K562 (cell line): ENCODE data around the gene HPX. TPM values are rescaled to one million over a fixed set of nuclear protein-coding genes. Genes with fewer than 3 reads are reported as not detected.

Experiments
- ATAC-seq: fragments of 200-7000 bp; cut with Tn5 transposase; 3 replicates; pipeline ENCODE4 v1.9.1; 2020; ENCODE audit warnings: moderate library complexity
- BruUV-seq: library from RNA; stranded (reverse); fragments of 400-500 nt; replicated peaks from 2 replicates; lab custom pipeline; 2021; lab: Mats Ljungman, UMichigan
- CTCF ChIA-PET: fragments of 300-600 bp; formaldehyde crosslinking; extraction: SDS; loops from one replicate; lab custom pipeline; 2021; ENCODE audit warnings: low intra/inter-chr PET ratio; lab: Yijun Ruan, JAX
- POLR2A ChIA-PET: fragments of 300-600, 350-650 bp; sonication (Branson Sonifier 250); formaldehyde crosslinking; extraction: SDS; loops from one replicate; lab custom pipeline; 2021; ENCODE audit warnings: antibody characterized with exemption, inconsistent platforms; lab: Yijun Ruan, JAX
- DNase-seq, 4 experiments: peaks; one replicate each; pipeline versions ENCODE4 v3.0.0 to v3.0.0-alpha.2; 2011 to 2018; ENCODE audit warnings: low spot score in 3 of 4, mixed read lengths in 3 of 4; ENCODE audit errors: extremely low read depth in 1 of 4
- FAIRE-seq: peaks from 2 replicates; lab custom pipeline; 2011; peaks lifted over from hg19 to GRCh38; lab: Jason Lieb, UNC
- H2AFZ ChIP-seq: 2 replicates; pipeline ENCODE4 v1.6.0; 2011; ENCODE audit warnings: low read depth, low read length, control low read depth, inconsistent platforms
- H3K27ac ChIP-seq: fragments of 200-600 bp; 3 replicates; pipeline ENCODE4 v1.8.0; 2011; ENCODE audit warnings: low read depth, mild to moderate bottlenecking, control low read depth, inconsistent platforms, low read length, moderate library complexity, mixed read lengths; ENCODE audit errors: extremely low read depth
- H3K27me3 ChIP-seq, 2 experiments: fragments of 300-600 bp in 1 of 2; 2 replicates in 1 of 2; 3 replicates in 1 of 2; pipeline versions ENCODE4 v1.6.0 to v1.8.0; 2011; ENCODE audit warnings: inconsistent platforms in 2 of 2, low read length in 2 of 2, mild to moderate bottlenecking in 1 of 2, mixed read lengths in 1 of 2, moderate library complexity in 1 of 2; ENCODE audit not compliant: control insufficient read depth in 2 of 2, insufficient read depth in 2 of 2
- H3K36me3 ChIP-seq: fragments of 300-600 bp; 3 replicates; pipeline ENCODE4 v1.8.0; 2011; ENCODE audit warnings: mild to moderate bottlenecking, low read length, inconsistent platforms; ENCODE audit not compliant: control insufficient read depth, insufficient read depth
- H3K4me1 ChIP-seq, 2 experiments: fragments of 200-600 bp in 1 of 2; replicated peaks in 1 of 2; 2 replicates in 1 of 2; 3 replicates in 1 of 2; pipeline versions ENCODE4 v1.5.1 to v1.8.0; 2011; ENCODE audit warnings: inconsistent platforms in 2 of 2, low read length in 2 of 2, mild to moderate bottlenecking in 1 of 2, mixed read lengths in 1 of 2, moderate library complexity in 1 of 2; ENCODE audit not compliant: control insufficient read depth in 2 of 2, insufficient read depth in 2 of 2
- H3K4me2 ChIP-seq: 2 replicates; pipeline ENCODE4 v1.6.1; 2011; ENCODE audit warnings: low read length, control low read depth, inconsistent platforms, mixed read lengths; ENCODE audit not compliant: insufficient read depth
- H3K4me3 ChIP-seq: fragments of 200-600 bp; sonication (generic), shearing (Covaris generic); 2 replicates; pipeline ENCODE4 v1.5.1; 2016; ENCODE audit warnings: control low read depth, inconsistent platforms
- H3K79me2 ChIP-seq: fragments of 200-600 bp; 3 replicates; pipeline ENCODE4 v1.8.0; 2011; ENCODE audit warnings: low read length, inconsistent platforms; ENCODE audit not compliant: control insufficient read depth, insufficient read depth
- H3K9ac ChIP-seq, 2 experiments: 2 replicates each; pipeline versions ENCODE4 v1.6.0 to v1.6.1; 2011; ENCODE audit warnings: low read depth in 2 of 2, low read length in 2 of 2, control low read depth in 1 of 2, inconsistent platforms in 1 of 2, mild to moderate bottlenecking in 1 of 2, mixed read lengths in 1 of 2; ENCODE audit not compliant: insufficient read depth in 1 of 2
- H3K9me1 ChIP-seq: one replicate; pipeline ENCODE4 v1.6.0; 2011; ENCODE audit warnings: inconsistent platforms, mild to moderate bottlenecking, low read length, moderate library complexity; ENCODE audit not compliant: control insufficient read depth, insufficient read depth
- H3K9me3 ChIP-seq: replicated peaks from 2 replicates; pipeline ENCODE4 v1.5.1; 2011; ENCODE audit warnings: low read depth, low read length, inconsistent platforms; ENCODE audit not compliant: control insufficient read depth, insufficient read depth
- H4K20me1 ChIP-seq: replicated peaks from 2 replicates; pipeline ENCODE4 v1.6.1; 2011; ENCODE audit warnings: low read length, inconsistent platforms, mixed read lengths; ENCODE audit not compliant: control insufficient read depth, insufficient read depth
- DEAF1 ChIP-seq: fragments of 450-650 bp; formaldehyde crosslinking; IDR thresholded peaks from 2 replicates; pipeline ENCODE4 v1.4.0; 2020; ENCODE audit warnings: mild to moderate bottlenecking, moderate library complexity
- ILK ChIP-seq: fragments of 450-650 bp; IDR thresholded peaks from 2 replicates; pipeline ENCODE4 v1.6.1; 2016; ENCODE audit warnings: missing genetic modification characterization, low read depth, mild to moderate bottlenecking, missing compliant biosample characterization, moderate library complexity, borderline replicate concordance
- IRF9 ChIP-seq: fragments of 450-650 bp; IDR thresholded peaks from 2 replicates; pipeline ENCODE4 v1.6.1; 2016; ENCODE audit warnings: missing biosample characterization, missing genetic modification characterization
- MCM2 ChIP-seq: fragments of 450-650 bp; IDR thresholded peaks from 2 replicates; pipeline ENCODE4 v1.6.1; 2017; ENCODE audit warnings: low read depth, mild to moderate bottlenecking
- NELFE ChIP-seq: IDR thresholded peaks from 2 replicates; pipeline ENCODE4 v1.6.1; 2011; ENCODE audit warnings: mild to moderate bottlenecking; ENCODE audit not compliant: insufficient read depth, insufficient read length
- NEUROD1 ChIP-seq: fragments of 150-350 bp; IDR thresholded peaks from 2 replicates; pipeline ENCODE4 v1.6.1; 2014; ENCODE audit warnings: borderline replicate concordance, low read length, low read depth; ENCODE audit not compliant: partially characterized antibody
- RBM22 ChIP-seq: fragments of 200-400 bp; formaldehyde crosslinking; IDR thresholded peaks from 2 replicates; pipeline ENCODE4 v1.6.1; 2018; ENCODE audit warnings: low read length, low read depth; ENCODE audit not compliant: poor library complexity, severe bottlenecking
- ZNF184 ChIP-seq: sonication (generic); formaldehyde crosslinking; IDR thresholded peaks from 2 replicates; pipeline ENCODE4 v1.5.0; 2020; ENCODE audit warnings: missing genetic modification reagents
- ZNF212 ChIP-seq: fragments of 450-650 bp; formaldehyde crosslinking; IDR thresholded peaks from 2 replicates; pipeline ENCODE4 v1.4.0; 2020; ENCODE audit warnings: mild to moderate bottlenecking
- ZNF395 ChIP-seq: fragments of 200-800 bp; sonication (Bioruptor generic); IDR thresholded peaks from 2 replicates; pipeline ENCODE4 v1.6.1; 2017; ENCODE audit warnings: missing genetic modification characterization, missing compliant biosample characterization
- ZNF398 ChIP-seq: fragments of 250-450 bp; sonication (Bioruptor Pico); IDR thresholded peaks from 2 replicates; pipeline ENCODE4 v1.8.0; 2021; ENCODE audit warnings: moderate library complexity, mild to moderate bottlenecking, inconsistent platforms
- WGBS: fragments of 100-300 bp; shearing (Covaris generic); methylation state at CpG from one replicate; pipeline ENCODE4 v1.1.6; 2016; ENCODE audit warnings: low coverage, mixed read lengths; ENCODE audit not compliant: insufficient coverage; ENCODE audit errors: missing lambda C conversion rate; 5-methylcytosine and 5-hydroxymethylcytosine counted together
- in situ Hi-C: fragments of 300-500 bp; cut with MboI; formaldehyde crosslinking; loops from 4 replicates; pipeline ENCODE4 v1.15.0; 2018; ENCODE audit warnings: inconsistent platforms, mixed read lengths
- intact Hi-C: fragments of 100-400 bp; cut with micrococcal nuclease; formaldehyde crosslinking; loops from 2 replicates; pipeline ENCODE4 v1.14.2; 2022
- polyA plus RNA-seq, 8 experiments: library from polyadenylated mRNA; depleted of rRNA in 4 of 8; stranded (reverse) in 5 of 8; unstranded in 3 of 8; fragments of >200 nt; fragmentation: Nextera tagmentation in 2 of 8; fragmentation: Illumina TruSeq in 1 of 8; extraction: Ambion mirVana in 2 of 8; extraction: Trizol in 1 of 8; gene quantifications; 2 replicates each; pipeline versions ENCODE4 v1.2.1 to v1.2.3, GENCODE V29; 2011 to 2014; ENCODE audit warnings: inconsistent platforms in 1 of 8, missing spikeins in 1 of 8
- total RNA-seq, 7 experiments: library from RNA; depleted of rRNA in 6 of 7; stranded (reverse); fragments of >200 nt in 6 of 7; fragmentation: Illumina TruSeq in 2 of 7; extraction: Trizol in 2 of 7; gene quantifications; 2 replicates each; pipeline versions ENCODE4 v1.2.1 to v1.2.3, GENCODE V29; 2011 to 2021; ENCODE audit warnings: low replicate concordance in 1 of 7

HPX gene
- total and polyA plus RNA-seq, 9 of the 15 experiments (the other 6 are each of a cell fraction or from before 2014, with no cell fraction given): 0.12 to 1.2 (median 0.49) TPM; not detected in 1

- H3K4me1 ChIP-seq: no peaks in the 10 kb centered on the region
- H2AFZ ChIP-seq: no peak overlapping the region
- WGBS: 14% methylated on average over 2 of the region's 2 CpGs
- DNase-seq: no peak
- no peaks in the 10 kb centered on the region for H3K27me3 ChIP-seq
- CTCF ChIA-PET: no interaction called here
- ATAC-seq: no peak
- in situ Hi-C loops: no loop called here
- no peak overlapping the region for H3K4me3 ChIP-seq
- H3K36me3 ChIP-seq: no peaks in the 10 kb centered on the region
- FAIRE-seq: no peak
- H3K4me2 ChIP-seq: no peak overlapping the region
- no peaks in the 10 kb centered on the region for H3K79me2 ChIP-seq
- POLR2A ChIA-PET: interaction anchor here (0.9 to 1.1 kb wide), 2 partner anchors 20 to 69 kb away, joined by 3 read pairs; partner anchors contain the start of gene SMPD1
- no TSS peak for BruUV-seq
- H3K9me3 ChIP-seq: no peaks in the 10 kb centered on the region
- intact Hi-C loops: no loop called here
- no peaks in the 10 kb centered on the region for H3K9me1 ChIP-seq
- no peaks in the 10 kb centered on the region for H4K20me1 ChIP-seq
- TF ChIP-seq NEUROD1: no peak
- no peak for TF ChIP-seq ILK (tag)
- no peak for TF ChIP-seq DEAF1 (CRISPR knock-in tag)
- TF ChIP-seq RBM22: no peak
- TF ChIP-seq ZNF395 (CRISPR knock-in tag): no peak
- TF ChIP-seq NELFE: no peak
- no peak for TF ChIP-seq ZNF398 (CRISPR knock-in tag)
- TF ChIP-seq IRF9 (tag): no peak
- no peak for TF ChIP-seq ZNF212
- no peak for TF ChIP-seq MCM2
- TF ChIP-seq ZNF184 (CRISPR knock-in tag): no peak
- TF ChIP-seq, all 486 proteins: peak for 0
- no peak overlapping the region for H3K27ac ChIP-seq
- H3K9ac ChIP-seq: no peak overlapping the region
Measured at GRCh38 chr11:6458352-6459098, 17.7 kb upstream of the HPX start.
